GM10248 (cell line): ENCODE data around the gene LHPP.

Experiments used
- CTCF ChIA-PET: fragments of 300-600 bp; sonication (Branson Sonifier 250); formaldehyde crosslinking; extraction: SDS; loops from one replicate; lab custom pipeline; 2021; ENCODE audit warnings: antibody characterized with exemption; lab: Yijun Ruan, JAX
- POLR2A ChIA-PET: fragments of 350-650 bp; sonication (Branson Sonifier 250); formaldehyde crosslinking; extraction: SDS; loops from one replicate; lab custom pipeline; 2020; ENCODE audit warnings: antibody characterized with exemption; lab: Yijun Ruan, JAX
- DNase-seq: peaks from one replicate; pipeline ENCODE4 v3.0.0; 2012; ENCODE audit errors: extremely low spot score
- TF ChIP-seq, protein P1 (sequence below): IDR thresholded peaks from 2 replicates; pipeline ENCODE4 v1.5.1; 2012; ENCODE audit warnings: mild to moderate bottlenecking, low read depth; ENCODE audit errors: extremely low read depth, missing control alignments, control extremely low read depth

LHPP gene

GRCh38 chr10:124458889-124459288 is 2.7 kb upstream of the LHPP start:
- ChIA-PET CTCF (interaction anchor here (1.0 kb wide), 1 partner anchor 12 kb away, joined by 3 read pairs; no protein-coding TSS in a partner anchor), POLR2A (no interaction called here)
- DNase-seq: no peak
- TF ChIP-seq, protein P1, sequence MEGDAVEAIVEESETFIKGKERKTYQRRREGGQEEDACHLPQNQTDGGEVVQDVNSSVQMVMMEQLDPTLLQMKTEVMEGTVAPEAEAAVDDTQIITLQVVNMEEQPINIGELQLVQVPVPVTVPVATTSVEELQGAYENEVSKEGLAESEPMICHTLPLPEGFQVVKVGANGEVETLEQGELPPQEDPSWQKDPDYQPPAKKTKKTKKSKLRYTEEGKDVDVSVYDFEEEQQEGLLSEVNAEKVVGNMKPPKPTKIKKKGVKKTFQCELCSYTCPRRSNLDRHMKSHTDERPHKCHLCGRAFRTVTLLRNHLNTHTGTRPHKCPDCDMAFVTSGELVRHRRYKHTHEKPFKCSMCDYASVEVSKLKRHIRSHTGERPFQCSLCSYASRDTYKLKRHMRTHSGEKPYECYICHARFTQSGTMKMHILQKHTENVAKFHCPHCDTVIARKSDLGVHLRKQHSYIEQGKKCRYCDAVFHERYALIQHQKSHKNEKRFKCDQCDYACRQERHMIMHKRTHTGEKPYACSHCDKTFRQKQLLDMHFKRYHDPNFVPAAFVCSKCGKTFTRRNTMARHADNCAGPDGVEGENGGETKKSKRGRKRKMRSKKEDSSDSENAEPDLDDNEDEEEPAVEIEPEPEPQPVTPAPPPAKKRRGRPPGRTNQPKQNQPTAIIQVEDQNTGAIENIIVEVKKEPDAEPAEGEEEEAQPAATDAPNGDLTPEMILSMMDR: no peak

DNA sequence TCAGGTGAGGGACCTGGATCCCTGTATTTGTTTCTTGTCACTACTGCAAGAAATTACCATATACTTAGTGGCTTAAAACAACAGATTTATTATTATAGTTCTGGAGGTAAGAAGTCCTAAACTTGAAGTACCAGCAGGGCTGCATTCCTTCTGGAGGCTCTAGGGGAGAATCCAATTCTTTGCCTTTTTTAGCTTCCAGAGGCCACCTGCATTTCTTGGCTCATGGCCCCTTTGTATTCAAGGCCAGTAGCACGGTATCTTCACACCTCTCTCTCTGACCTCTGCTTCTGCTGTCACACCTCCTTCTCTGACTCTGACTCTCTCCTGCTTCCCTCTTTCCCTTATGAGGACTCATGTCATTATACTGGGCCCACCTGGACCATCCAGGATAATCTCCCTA is 2.2 kb upstream of the LHPP start:
- ChIA-PET POLR2A (no interaction called here), CTCF (no interaction called here)
- no peak for DNase-seq
- TF ChIP-seq, protein P1: no peak

GRCh38 chr10:124460144-124460543 is 1.5 kb upstream of the LHPP start:
- TF ChIP-seq, protein P1: no peak
- CTCF ChIA-PET: interaction anchor here (1.8 kb wide), 1 partner anchor 19 kb away, joined by 5 read pairs; no protein-coding TSS in a partner anchor
- no peak for DNase-seq
- POLR2A ChIA-PET: no interaction called here

DNA sequence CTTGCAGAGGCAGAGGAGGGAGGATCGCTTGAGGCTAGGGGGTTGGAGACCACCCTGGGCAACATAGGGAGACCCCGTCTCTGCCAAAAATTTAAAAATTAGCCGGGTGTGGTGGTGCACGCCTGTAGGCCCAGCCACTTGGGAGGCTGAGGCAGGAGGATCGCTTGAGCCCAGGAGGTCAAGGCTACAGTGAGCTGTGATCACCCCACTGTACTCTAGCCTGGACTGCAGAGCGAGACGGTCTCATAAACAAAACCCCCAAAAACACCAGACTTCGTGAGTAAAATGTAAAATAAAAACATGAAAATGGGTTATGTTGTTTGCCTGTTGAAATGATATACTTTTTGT is 699 bp downstream of the LHPP start:
- TF ChIP-seq, protein P1: no peak
- POLR2A ChIA-PET: no interaction called here
- CTCF ChIA-PET: interaction anchor here (1.1 kb wide), 2 partner anchors 45 to 73 kb away, joined by 3 to 4 read pairs; no protein-coding TSS in a partner anchor
- no peak for DNase-seq

DNA sequence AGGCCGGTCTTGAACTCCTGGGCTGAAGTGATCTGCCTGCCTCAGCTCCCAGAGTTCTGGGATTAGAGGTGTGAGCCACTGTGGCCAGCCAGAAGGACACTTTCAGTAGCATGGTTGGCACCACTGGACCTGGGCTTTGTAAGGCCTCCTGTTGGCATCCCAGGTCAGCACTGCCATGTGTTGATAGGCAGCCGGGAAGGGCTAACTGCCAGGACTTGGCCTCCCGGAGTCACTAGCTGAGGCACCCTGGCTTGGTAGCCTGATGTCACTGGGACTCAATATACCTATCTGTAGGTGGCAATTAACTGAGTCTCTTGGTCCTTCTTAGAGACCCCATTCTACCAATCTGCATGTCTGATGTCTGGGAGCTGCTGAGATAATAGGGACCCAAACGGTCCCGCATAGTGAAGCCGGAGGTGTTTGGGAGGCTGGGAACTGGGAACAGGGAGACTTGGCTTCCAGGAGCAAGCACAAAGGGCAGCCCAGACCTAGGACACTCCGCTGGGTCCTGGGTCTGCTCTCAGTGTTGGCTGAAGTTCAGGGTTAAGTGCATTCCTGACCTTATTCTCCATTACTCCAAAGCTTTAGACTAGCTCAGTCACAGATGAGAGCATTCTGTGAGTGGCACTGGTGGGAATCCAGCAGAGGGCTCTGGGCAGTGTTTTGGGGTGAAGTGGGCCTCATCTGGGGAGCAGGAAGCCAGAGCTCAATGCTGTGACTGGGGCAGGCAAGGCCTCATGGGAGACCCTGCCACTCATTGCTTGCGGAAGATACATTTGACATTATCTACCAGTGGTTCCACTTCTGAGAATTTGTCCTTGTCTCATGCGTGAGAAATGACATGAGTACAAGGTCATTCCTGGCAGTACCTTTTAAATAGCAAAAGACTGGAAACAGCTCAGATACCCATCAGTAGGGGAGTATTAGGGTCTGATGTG is 2.7 kb downstream of the LHPP start:
- POLR2A ChIA-PET: no interaction called here
- CTCF ChIA-PET: interaction anchor here (1.5 kb wide), 1 partner anchor 9 kb away, joined by 4 read pairs; no protein-coding TSS in a partner anchor
- TF ChIP-seq, protein P1: no peak
- DNase-seq: no peak

DNA sequence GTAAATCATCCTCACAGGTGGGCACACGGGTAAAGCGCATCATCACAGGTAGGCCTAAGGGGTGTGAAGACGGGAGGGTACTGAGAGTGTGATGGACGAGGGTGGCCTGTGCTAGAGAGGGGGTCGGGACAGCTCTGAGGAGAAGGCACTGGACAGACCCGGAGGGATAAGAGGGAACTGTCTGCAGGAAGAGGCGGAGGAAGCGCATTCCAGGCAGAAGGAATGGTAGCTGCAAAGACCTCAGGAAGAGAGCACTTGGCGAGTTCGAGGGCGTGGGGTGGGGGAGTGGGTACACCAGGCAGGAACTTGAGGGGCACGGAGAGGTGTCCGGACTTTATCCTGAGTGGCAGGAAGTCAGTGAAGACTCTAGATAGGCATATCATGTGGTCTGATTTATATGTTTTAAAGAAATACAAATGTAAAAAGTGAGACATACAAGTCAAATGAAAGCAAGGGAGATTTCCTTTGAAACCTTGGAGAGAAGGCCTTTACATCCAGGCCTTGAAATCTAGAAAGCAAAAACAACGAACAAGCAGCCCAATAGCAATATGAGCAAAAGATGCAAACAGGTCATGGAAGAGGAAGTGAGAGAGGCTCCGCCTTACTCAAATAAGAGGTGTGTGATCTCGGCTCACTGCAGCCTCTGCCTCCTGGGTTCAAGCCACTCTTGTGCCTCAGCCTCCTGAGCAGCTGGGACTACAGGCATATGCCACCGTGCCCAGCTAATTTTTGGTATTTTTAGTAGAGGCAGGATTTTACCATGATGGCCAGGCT is 3.6 kb downstream of the LHPP start:
- TF ChIP-seq, protein P1: no peak

More for the DNA sequence above, 3.6 kb downstream of the LHPP start:
- CTCF ChIA-PET: interaction anchor here (1.5 kb wide), 1 partner anchor 8 kb away, joined by 4 read pairs; no protein-coding TSS in a partner anchor
- POLR2A ChIA-PET: no interaction called here
- DNase-seq: peak; percentile 62
